Adrenal gland (tissue), 12 donors: Measurements from ENCODE around the gene FAM180A. TPM values are rescaled to one million over a fixed set of nuclear protein-coding genes. Genes with fewer than 3 reads are reported as not detected.

Source experiments
- DNase-seq, 7 donors: peaks; one replicate each; pipeline ENCODE4 v3.0.0-alpha.2; 2019 to 2020
- H3K27ac ChIP-seq, 5 donors: fragments of 200-600 bp; sonication (generic) in 4 of 5; 1 replicate in 3 of 5; 2 replicates in 2 of 5; pipeline versions ENCODE4 v1.5.1 to v1.8.0; 2016 to 2020; ENCODE audit warnings: mild to moderate bottlenecking in 1 of 5
- H3K27me3 ChIP-seq: fragments of 200-600 bp; 2 replicates; pipeline ENCODE4 v1.8.0; 2021
- H3K36me3 ChIP-seq, 2 donors: fragments of 200-600 bp; replicated peaks in 1 of 2; 1 replicate in 1 of 2; 2 replicates in 1 of 2; pipeline versions ENCODE4 v1.5.1 to v1.8.0; 2018 to 2022
- H3K4me1 ChIP-seq, 2 donors: fragments of 200-600 bp; replicated peaks in 1 of 2; 1 replicate in 1 of 2; 2 replicates in 1 of 2; pipeline versions ENCODE4 v1.5.1 to v1.8.0; 2018 to 2021
- H3K4me3 ChIP-seq, 4 donors: fragments of 200-600 bp; sonication (generic) in 3 of 4; one replicate each; pipeline ENCODE4 v1.5.1; 2016 to 2018
- H3K9me3 ChIP-seq, 3 donors: fragments of 200-600 bp; sonication (generic) in 1 of 3; replicated peaks in 1 of 3; 1 replicate in 2 of 3; 2 replicates in 1 of 3; pipeline versions ENCODE4 v1.5.1 to v1.8.0; 2016 to 2021
- POLR2A ChIP-seq, 2 donors: fragments of 450-650 bp; IDR thresholded peaks; one replicate each; pipeline ENCODE4 v1.6.1; 2017; ENCODE audit warnings: antibody characterized with exemption in 2 of 2, mild to moderate bottlenecking in 2 of 2, moderate library complexity in 1 of 2
- WGBS, 4 donors: extraction: QIAGEN DNeasy Blood & Tissue Kit in 2 of 4; methylation state at CpG; one replicate each; pipeline versions ENCODE4 v1.1.5 to v1.1.7; 2013 to 2017; 5-methylcytosine and 5-hydroxymethylcytosine counted together
- intact Hi-C, 2 donors: fragments of 100-400 bp; cut with DNase I; formaldehyde crosslinking; loops; one replicate each; pipeline versions ENCODE4 v1.14.1 to v1.15.0; 2022 to 2023
- polyA plus RNA-seq, 3 donors: library from polyadenylated mRNA; stranded (reverse); fragments of 200-250 nt in 2 of 3; fragments of 350-450 nt in 1 of 3; fragmentation: Illumina TruSeq in 1 of 3; extraction: RNeasy Lipid Tissue Mini Kit (QIAGEN cat#74804) in 1 of 3; gene quantifications; one replicate each; pipeline ENCODE4 v1.2.3, GENCODE V29; 2013 to 2014
- total RNA-seq, 9 donors: library from RNA; depleted of rRNA in 4 of 9; stranded (reverse); fragments of >200 nt in 4 of 9; fragments of 120-200 nt in 1 of 9; fragmentation: NEBNext Ultra II Directional in 1 of 9; extraction: Animal tissue kit (Norgen Biotek cat#: 25700) in 1 of 9; gene quantifications; one replicate each; pipeline versions ENCODE4 v1.1.0 to v1.2.4, GENCODE V29; 2013 to 2023
- TF ChIP-seq, protein P1 (sequence below), 6 experiments: fragments of 450-650 bp in 4 of 6; fragments of 200-600 bp in 2 of 6; sonication (generic) in 1 of 6; IDR thresholded peaks; 1 replicate in 5 of 6; 2 replicates in 1 of 6; pipeline versions ENCODE4 v1.5.1 to v1.8.0; 2016 to 2021; ENCODE audit warnings: antibody characterized with exemption in 6 of 6, mild to moderate bottlenecking in 2 of 6, moderate library complexity in 1 of 6
- donor health status: healthy with polysubstance abuse.
- donor health status: Bipolar disorder and iron deficiency.
- donor health status: DM: yes; HTN: yes; CAD: no.
- donor health status: DM: no; HTN: no; CAD: no.
- donor health status: DM: no; HTN: no; CAD: no.
- donor health status: DM: yes; HTN: yes; CAD: no.

Gene FAM180A
- total and polyA plus RNA-seq, 12 donors = 0.17 to 20.4 (median 4.0) TPM

DNA sequence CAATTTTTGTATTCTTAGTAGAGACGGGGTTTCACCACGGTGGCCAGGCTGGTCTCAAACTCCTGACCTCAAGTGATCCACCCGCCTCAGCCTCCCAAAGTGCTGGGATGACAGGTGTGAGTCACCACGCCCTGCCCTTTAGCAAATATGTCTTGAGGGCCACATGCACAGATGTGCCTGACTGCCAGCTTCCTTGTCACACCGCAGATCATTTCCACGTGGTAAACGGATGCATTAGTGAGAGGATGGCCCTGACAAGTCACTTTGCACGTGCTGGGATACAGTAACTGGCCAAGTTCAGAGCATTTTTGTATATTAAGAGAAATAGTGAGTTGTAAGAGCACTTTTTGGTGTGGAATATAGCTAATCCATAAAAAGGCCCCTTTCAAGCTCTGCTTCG is 44.3 kb upstream of the FAM180A start:
- TF ChIP-seq, protein P1, sequence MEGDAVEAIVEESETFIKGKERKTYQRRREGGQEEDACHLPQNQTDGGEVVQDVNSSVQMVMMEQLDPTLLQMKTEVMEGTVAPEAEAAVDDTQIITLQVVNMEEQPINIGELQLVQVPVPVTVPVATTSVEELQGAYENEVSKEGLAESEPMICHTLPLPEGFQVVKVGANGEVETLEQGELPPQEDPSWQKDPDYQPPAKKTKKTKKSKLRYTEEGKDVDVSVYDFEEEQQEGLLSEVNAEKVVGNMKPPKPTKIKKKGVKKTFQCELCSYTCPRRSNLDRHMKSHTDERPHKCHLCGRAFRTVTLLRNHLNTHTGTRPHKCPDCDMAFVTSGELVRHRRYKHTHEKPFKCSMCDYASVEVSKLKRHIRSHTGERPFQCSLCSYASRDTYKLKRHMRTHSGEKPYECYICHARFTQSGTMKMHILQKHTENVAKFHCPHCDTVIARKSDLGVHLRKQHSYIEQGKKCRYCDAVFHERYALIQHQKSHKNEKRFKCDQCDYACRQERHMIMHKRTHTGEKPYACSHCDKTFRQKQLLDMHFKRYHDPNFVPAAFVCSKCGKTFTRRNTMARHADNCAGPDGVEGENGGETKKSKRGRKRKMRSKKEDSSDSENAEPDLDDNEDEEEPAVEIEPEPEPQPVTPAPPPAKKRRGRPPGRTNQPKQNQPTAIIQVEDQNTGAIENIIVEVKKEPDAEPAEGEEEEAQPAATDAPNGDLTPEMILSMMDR (IDR thresholded peaks at IDR 0.05) = no peak
- no peak for TF ChIP-seq POLR2A (IDR thresholded peaks at IDR 0.05)
- no peak overlapping the region for H3K4me3 ChIP-seq
- no peaks in the 10 kb centered on the region for H3K9me3 ChIP-seq
- no peaks in the 10 kb centered on the region for H3K36me3 ChIP-seq
- 79 to 89% (median 87%) methylated on average over 7 to 9 of the region's 9 CpGs for WGBS, 4 donors
- intact Hi-C loops = loop anchor here in 1 of 2 donors (10.0 kb wide), 1 partner anchor 118 kb away; no protein-coding TSS in a partner anchor
- H3K4me1 ChIP-seq = no peaks in the 10 kb centered on the region
- DNase-seq = no peak
- no peaks in the 10 kb centered on the region for H3K27me3 ChIP-seq
- H3K27ac ChIP-seq = no peak overlapping the region

DNA sequence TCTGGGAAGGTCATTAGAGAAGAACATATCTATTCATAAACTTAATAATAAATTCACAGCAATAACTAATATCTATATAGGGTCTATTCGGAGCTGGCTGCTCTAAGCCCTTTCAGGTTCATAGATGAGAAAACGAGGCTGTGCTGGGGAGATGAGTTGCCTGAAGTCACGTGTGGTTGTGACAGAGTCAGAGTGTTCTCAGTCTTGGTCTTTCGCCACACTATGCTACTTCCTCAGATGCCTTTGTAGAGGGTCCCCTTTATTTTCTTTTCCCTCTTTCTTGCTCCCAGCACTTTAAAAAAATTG is 43.7 kb upstream of the FAM180A start:
- no peaks in the 10 kb centered on the region for H3K9me3 ChIP-seq
- no peaks in the 10 kb centered on the region for H3K4me1 ChIP-seq
- intact Hi-C loops = loop anchor here in 1 of 2 donors (10.0 kb wide), 1 partner anchor 118 kb away; no protein-coding TSS in a partner anchor
- no peak overlapping the region for H3K4me3 ChIP-seq
- TF ChIP-seq POLR2A (IDR thresholded peaks at IDR 0.05) = no peak
- TF ChIP-seq, protein P1 (IDR thresholded peaks at IDR 0.05) = no peak
- no peak overlapping the region for H3K27ac ChIP-seq
- 47 to 66% (median 60%) methylated on average over 4 of the region's 4 CpGs for WGBS, 4 donors
- no peaks in the 10 kb centered on the region for H3K36me3 ChIP-seq
- DNase-seq = no peak
- H3K27me3 ChIP-seq = no peaks in the 10 kb centered on the region

DNA sequence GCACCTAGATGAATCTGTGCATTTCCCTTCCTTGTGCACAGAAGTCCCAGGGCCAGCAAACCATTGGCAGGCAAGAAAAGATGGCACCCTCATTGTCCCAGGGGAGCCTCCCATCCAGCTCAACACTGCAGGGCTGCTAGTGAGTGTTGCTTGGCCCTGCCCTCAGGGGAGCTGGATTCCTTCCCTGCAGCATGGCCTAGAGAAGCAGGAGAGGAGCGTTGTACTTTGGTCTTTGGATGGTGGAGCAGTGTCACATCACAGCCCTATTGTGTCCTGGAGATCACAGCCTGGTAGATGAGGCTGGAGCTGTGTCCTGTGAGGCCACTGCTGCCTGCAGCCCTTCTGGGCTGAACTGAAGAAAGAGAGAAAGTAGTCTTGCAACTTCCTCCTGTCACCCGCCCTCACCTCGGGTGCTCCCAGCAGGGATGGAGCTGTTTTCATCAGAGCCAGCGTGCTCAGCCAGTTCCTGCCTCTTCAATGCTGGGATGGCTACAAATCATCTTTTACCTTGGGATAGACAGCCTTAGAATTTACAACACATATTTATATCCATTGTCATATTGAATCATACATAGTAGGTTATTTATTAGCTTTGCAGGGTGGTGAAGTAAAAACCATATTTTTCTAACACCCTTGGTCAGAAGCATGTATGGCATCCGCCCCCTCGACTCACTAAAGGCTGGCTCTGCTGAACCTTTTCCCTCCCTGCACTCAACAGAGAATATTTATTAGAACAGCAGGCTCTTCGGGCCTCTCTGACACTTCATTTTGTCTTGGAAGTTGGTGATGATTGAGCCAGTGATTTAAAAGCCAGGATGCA is 43.1 kb upstream of the FAM180A start:
- no peaks in the 10 kb centered on the region for H3K27me3 ChIP-seq
- no peaks in the 10 kb centered on the region for H3K4me1 ChIP-seq
- DNase-seq = no peak
- H3K27ac ChIP-seq = no peak overlapping the region
- WGBS, 4 donors = 65 to 68% (median 68%) methylated on average over 6 to 7 of the region's 7 CpGs
- no peaks in the 10 kb centered on the region for H3K9me3 ChIP-seq
- TF ChIP-seq, protein P1 (IDR thresholded peaks at IDR 0.05) = no peak
- no peak for TF ChIP-seq POLR2A (IDR thresholded peaks at IDR 0.05)
- intact Hi-C loops = loop anchor here in 1 of 2 donors (10.0 kb wide), 1 partner anchor 117 kb away; no protein-coding TSS in a partner anchor
- H3K36me3 ChIP-seq = no peaks in the 10 kb centered on the region
- no peak overlapping the region for H3K4me3 ChIP-seq

DNA sequence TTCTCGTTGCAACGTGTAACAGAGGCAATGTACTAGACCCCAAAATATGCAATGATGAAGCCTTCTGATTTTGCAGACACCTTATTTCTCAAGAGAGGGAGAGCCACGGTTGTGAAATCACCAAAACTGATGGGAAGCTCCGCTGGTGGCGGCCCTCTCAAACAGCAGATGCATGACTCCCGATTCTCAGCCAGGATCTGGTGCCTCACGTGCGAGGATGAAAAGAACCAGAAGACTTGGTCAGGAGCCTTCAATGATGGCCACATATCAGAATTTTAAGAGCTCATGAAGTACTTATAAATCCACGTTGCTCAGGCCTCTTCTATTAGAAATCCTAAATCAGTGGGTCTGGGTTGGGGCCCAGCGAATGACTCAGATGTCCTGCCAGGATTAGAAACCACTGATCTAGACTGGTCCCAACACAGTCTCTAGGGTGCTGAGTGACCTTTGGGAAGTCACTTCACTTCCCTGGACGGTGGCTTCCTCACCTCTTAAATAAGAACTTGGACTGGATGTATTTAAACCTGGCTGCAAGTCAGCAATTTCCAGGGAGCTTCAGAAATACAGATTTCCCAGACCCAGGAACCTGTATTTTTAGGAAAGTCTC is 41.9 kb upstream of the FAM180A start:
- Histone ChIP-seq H3K4me1 (no peaks in the 10 kb centered on the region), H3K9me3 (no peaks in the 10 kb centered on the region), H3K4me3 (no peak overlapping the region), H3K27me3 (no peaks in the 10 kb centered on the region), H3K36me3 (no peaks in the 10 kb centered on the region), H3K27ac (no peak overlapping the region)
- TF ChIP-seq, protein P1 (IDR thresholded peaks at IDR 0.05) = no peak
- no peak for TF ChIP-seq POLR2A (IDR thresholded peaks at IDR 0.05)
- DNase-seq = no peak
- intact Hi-C loops = loop anchor here in 1 of 2 donors (10.0 kb wide), 1 partner anchor 116 kb away; no protein-coding TSS in a partner anchor
- 87 to 92% (median 89%) methylated on average over 11 of the region's 11 CpGs for WGBS, 4 donors
